ENCODE measurements around the gene ZNF438.

ZNF438 gene

DNA sequence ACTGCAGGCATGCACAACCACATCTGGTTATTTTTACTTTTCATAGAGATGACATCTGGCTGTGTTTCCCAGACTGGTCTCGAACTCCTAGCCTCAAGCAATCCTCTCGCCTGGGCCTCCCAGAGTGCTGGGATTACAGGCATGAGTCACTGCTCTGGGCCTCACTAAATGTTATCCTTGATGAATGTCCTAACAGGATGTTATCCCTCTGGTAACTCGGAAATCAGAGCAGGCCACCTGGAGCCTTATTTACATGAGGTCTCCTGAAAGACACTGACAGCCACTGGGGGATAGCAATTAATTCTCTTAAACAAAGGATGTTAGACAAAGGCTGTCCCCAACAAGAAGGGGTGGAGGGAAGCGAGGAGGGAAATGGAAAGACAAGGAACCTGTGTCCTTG, 4.5 kb upstream of the ZNF438 start:
- no peaks in the 10 kb centered on the region for H3K36me3 ChIP-seq (ENCODE audit: insufficient read depth, low read length)
- no peaks in the 10 kb centered on the region for H3K9me3 ChIP-seq (ENCODE audit: insufficient read depth, low read length, severe bottlenecking)
- H3K4me3 ChIP-seq (ENCODE audit: low read depth in 1 of 2, low read length in 2 of 2), result no peak overlapping the region
- no peak for ATAC-seq (ENCODE audit: insufficient read depth, low read depth)
- no peaks in the 10 kb centered on the region for H3K27me3 ChIP-seq (ENCODE audit: insufficient read depth, low read length, poor library complexity)
- H3K79me2 ChIP-seq (ENCODE audit: insufficient read depth, low read length), result peaks cover 6% of the 10 kb centered on the region
- no peak overlapping the region for H3K4me2 ChIP-seq (ENCODE audit: insufficient read depth, low read length)
- no peak for TF ChIP-seq EZH2 (IDR thresholded peaks at IDR 0.05; ENCODE audit: borderline replicate concordance, low read depth, low read length, severe bottlenecking)
- TF ChIP-seq, protein P1, sequence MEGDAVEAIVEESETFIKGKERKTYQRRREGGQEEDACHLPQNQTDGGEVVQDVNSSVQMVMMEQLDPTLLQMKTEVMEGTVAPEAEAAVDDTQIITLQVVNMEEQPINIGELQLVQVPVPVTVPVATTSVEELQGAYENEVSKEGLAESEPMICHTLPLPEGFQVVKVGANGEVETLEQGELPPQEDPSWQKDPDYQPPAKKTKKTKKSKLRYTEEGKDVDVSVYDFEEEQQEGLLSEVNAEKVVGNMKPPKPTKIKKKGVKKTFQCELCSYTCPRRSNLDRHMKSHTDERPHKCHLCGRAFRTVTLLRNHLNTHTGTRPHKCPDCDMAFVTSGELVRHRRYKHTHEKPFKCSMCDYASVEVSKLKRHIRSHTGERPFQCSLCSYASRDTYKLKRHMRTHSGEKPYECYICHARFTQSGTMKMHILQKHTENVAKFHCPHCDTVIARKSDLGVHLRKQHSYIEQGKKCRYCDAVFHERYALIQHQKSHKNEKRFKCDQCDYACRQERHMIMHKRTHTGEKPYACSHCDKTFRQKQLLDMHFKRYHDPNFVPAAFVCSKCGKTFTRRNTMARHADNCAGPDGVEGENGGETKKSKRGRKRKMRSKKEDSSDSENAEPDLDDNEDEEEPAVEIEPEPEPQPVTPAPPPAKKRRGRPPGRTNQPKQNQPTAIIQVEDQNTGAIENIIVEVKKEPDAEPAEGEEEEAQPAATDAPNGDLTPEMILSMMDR (IDR thresholded peaks at IDR 0.05; ENCODE audit: borderline replicate concordance, extremely low read depth, low read length, poor library complexity, severe bottlenecking), result no peak
- DNase-seq, result no peak
- peaks cover 33% of the 10 kb centered on the region for H3K4me1 ChIP-seq (ENCODE audit: insufficient read depth, low read length)
- no peak overlapping the region for H3K9ac ChIP-seq (ENCODE audit: low read depth, low read length)
- H3K27ac ChIP-seq (ENCODE audit: low read length), result no peak overlapping the region
- H4K20me1 ChIP-seq (ENCODE audit: insufficient read depth, low read length), result no peaks in the 10 kb centered on the region
- H2AFZ ChIP-seq (ENCODE audit: low read depth, low read length), result no peak overlapping the region

DNA sequence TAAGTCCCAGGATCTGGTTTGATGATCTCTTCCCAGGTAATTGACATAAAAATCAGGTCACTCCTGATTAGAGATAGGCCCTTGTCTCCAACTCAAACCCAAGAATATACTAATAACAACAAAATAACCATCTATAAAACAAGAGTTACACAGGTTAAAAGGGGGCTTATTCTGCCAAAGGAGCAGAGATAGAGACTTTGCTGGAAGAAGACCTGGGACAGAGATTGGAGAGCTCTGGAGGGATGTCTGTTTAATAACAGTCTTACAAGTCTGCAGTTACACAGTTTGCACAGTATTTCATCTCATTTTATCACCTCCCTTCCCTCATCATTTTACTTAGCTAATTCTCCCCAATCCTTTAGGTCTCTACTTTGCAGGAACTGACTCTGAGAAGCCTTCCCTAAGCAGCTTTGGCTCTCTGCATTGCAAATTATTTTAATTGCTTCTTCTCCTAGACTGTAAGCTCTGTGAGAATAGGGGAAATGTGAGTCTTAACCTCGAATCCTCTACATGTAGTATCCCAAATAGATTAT, 3.7 kb upstream of the ZNF438 start:
- peaks cover 13% of the 10 kb centered on the region for H3K79me2 ChIP-seq (ENCODE audit: insufficient read depth, low read length)
- H3K4me1 ChIP-seq (ENCODE audit: insufficient read depth, low read length), result peaks cover 42% of the 10 kb centered on the region
- no peak overlapping the region for H3K27ac ChIP-seq (ENCODE audit: low read length)
- no peaks in the 10 kb centered on the region for H3K27me3 ChIP-seq (ENCODE audit: insufficient read depth, low read length, poor library complexity)
- H3K36me3 ChIP-seq (ENCODE audit: insufficient read depth, low read length), result no peaks in the 10 kb centered on the region
- ATAC-seq (ENCODE audit: insufficient read depth, low read depth) (no peak), DNase-seq (no peak)
- TF ChIP-seq, protein P1 (IDR thresholded peaks at IDR 0.05; ENCODE audit: borderline replicate concordance, extremely low read depth, low read length, poor library complexity, severe bottlenecking), result no peak
- TF ChIP-seq EZH2 (IDR thresholded peaks at IDR 0.05; ENCODE audit: borderline replicate concordance, low read depth, low read length, severe bottlenecking), result no peak
- no peak overlapping the region for H3K9ac ChIP-seq (ENCODE audit: low read depth, low read length)
- no peaks in the 10 kb centered on the region for H3K9me3 ChIP-seq (ENCODE audit: insufficient read depth, low read length, severe bottlenecking)
- H4K20me1 ChIP-seq (ENCODE audit: insufficient read depth, low read length), result no peaks in the 10 kb centered on the region
- H3K4me3 ChIP-seq (ENCODE audit: low read depth in 1 of 2, low read length in 2 of 2), result no peak overlapping the region
- no peak overlapping the region for H2AFZ ChIP-seq (ENCODE audit: low read depth, low read length)
- no peak overlapping the region for H3K4me2 ChIP-seq (ENCODE audit: insufficient read depth, low read length)

DNA sequence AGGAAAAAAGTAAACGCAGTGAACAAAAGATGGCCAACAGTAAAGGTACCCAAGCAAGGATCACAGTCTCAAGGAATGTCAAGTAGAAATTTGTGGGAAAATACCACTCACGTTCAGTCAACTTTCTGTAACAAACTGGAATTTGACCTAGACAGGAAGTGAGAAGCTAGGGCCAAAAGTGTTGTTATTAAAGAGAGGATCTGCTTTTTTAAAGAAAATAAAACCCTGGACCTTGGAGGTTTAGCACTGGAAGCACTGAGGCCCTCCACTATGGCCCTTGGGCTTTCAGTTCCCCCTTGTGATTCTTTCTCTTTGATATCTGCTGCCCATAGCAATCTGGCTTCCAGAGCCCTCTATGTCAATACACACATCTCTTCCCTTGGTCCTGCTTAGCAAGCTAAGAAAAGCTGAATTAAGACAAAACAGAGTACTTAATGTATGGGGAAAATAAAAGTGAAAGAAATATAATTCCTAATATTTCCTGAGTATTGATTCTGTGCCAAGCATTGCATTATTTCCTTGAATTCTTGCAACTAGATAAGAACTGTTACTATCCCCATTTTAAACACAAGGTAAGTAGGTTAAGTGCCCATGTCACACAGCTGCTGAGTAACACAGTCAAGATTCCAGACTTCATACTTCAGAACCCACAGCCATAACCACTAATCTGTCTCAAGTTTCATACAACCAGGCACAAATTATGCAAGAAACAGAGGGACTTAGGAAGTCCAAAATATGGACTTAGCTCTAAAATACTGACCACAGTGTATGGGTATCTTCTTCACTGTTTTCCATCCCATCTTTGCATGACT, 2.6 kb upstream of the ZNF438 start:
- no peaks in the 10 kb centered on the region for H3K27me3 ChIP-seq (ENCODE audit: insufficient read depth, low read length, poor library complexity)
- peak overlapping the region in 1 of 2 experiments; percentile 41; a peak in 1 of 4 replicates for H3K4me3 ChIP-seq (ENCODE audit: low read depth in 1 of 2, low read length in 2 of 2)
- peak overlapping the region; percentile 61 for H3K27ac ChIP-seq (ENCODE audit: low read length)
- H3K36me3 ChIP-seq (ENCODE audit: insufficient read depth, low read length), result no peaks in the 10 kb centered on the region
- no peaks in the 10 kb centered on the region for H3K9me3 ChIP-seq (ENCODE audit: insufficient read depth, low read length, severe bottlenecking)
- peak overlapping the region; percentile 87 for H3K4me2 ChIP-seq (ENCODE audit: insufficient read depth, low read length)
- H3K9ac ChIP-seq (ENCODE audit: low read depth, low read length), result peak overlapping the region; percentile 8; the same call in 1 of the 2 replicates
- ATAC-seq (ENCODE audit: insufficient read depth, low read depth) (no peak), DNase-seq (no peak)
- H3K4me1 ChIP-seq (ENCODE audit: insufficient read depth, low read length), result peaks cover 52% of the 10 kb centered on the region
- peaks cover 23% of the 10 kb centered on the region for H3K79me2 ChIP-seq (ENCODE audit: insufficient read depth, low read length)
- H4K20me1 ChIP-seq (ENCODE audit: insufficient read depth, low read length), result no peaks in the 10 kb centered on the region
- TF ChIP-seq EZH2 (IDR thresholded peaks at IDR 0.05; ENCODE audit: borderline replicate concordance, low read depth, low read length, severe bottlenecking), result no peak
- TF ChIP-seq, protein P1 (IDR thresholded peaks at IDR 0.05; ENCODE audit: borderline replicate concordance, extremely low read depth, low read length, poor library complexity, severe bottlenecking), result no peak
- peak overlapping the region; percentile 56 for H2AFZ ChIP-seq (ENCODE audit: low read depth, low read length)
